Endothelial cell of umbilical vein (primary cell): Measurements from ENCODE around the gene KCNK2. TPM values are rescaled to one million over a fixed set of nuclear protein-coding genes. Genes with fewer than 3 reads are reported as not detected.

Experiments
- BruUV-seq: library from RNA; stranded (reverse); fragments of 400-500 nt; replicated peaks from 2 replicates; lab custom pipeline; 2021; lab: Mats Ljungman, UMichigan
- CTCF ChIA-PET: fragments of 300-600, 350-600 bp; sonication (Branson Sonifier 250); formaldehyde crosslinking; loops from one replicate; lab custom pipeline; 2021; ENCODE audit warnings: antibody characterized with exemption, inconsistent platforms; lab: Charles Lee
- POLR2A ChIA-PET: fragments of 300-600, 350-600 bp; sonication (Branson Sonifier 250); formaldehyde crosslinking; loops from one replicate; lab custom pipeline; 2021; ENCODE audit warnings: antibody characterized with exemption, inconsistent platforms; lab: Charles Lee
- DNase-seq: peaks from one replicate; pipeline ENCODE4 v3.0.0-alpha.2; 2011; ENCODE audit warnings: low read depth, low spot score
- FAIRE-seq: peaks from 2 replicates; lab custom pipeline; 2011; peaks lifted over from hg19 to GRCh38; lab: Jason Lieb, UNC
- H2AFZ ChIP-seq: 2 replicates; pipeline ENCODE4 v1.6.0; 2012; ENCODE audit warnings: low read depth, low read length, control low read depth, inconsistent platforms
- H3K27ac ChIP-seq: 2 replicates; pipeline ENCODE4 v1.5.1; 2011; ENCODE audit warnings: low read depth, mild to moderate bottlenecking, control low read depth, low read length, moderate library complexity; ENCODE audit not compliant: insufficient read depth
- H3K27me3 ChIP-seq, 2 experiments: 2 replicates each; pipeline versions ENCODE4 v1.6.0 to v1.6.1; 2011; ENCODE audit warnings: low read length in 2 of 2, mixed read lengths in 1 of 2; ENCODE audit not compliant: control insufficient read depth in 2 of 2, insufficient read depth in 2 of 2
- H3K36me3 ChIP-seq, 2 experiments: 2 replicates in 1 of 2; 3 replicates in 1 of 2; pipeline ENCODE4 v1.5.1; 2011; ENCODE audit warnings: low read length in 2 of 2, mild to moderate bottlenecking in 1 of 2, moderate library complexity in 1 of 2; ENCODE audit not compliant: control insufficient read depth in 2 of 2, insufficient read depth in 2 of 2; ENCODE audit errors: extremely low read depth in 1 of 2
- H3K4me1 ChIP-seq: 3 replicates; pipeline ENCODE4 v1.5.1; 2011; ENCODE audit warnings: mild to moderate bottlenecking, low read length; ENCODE audit not compliant: control insufficient read depth, insufficient read depth; ENCODE audit errors: extremely low read depth
- H3K4me2 ChIP-seq: 2 replicates; pipeline ENCODE4 v1.6.1; 2011; ENCODE audit warnings: low read length, control low read depth, mixed read lengths; ENCODE audit not compliant: insufficient read depth
- H3K4me3 ChIP-seq, 3 experiments: fragments of 200-600 bp in 1 of 3; sonication (generic), shearing (Covaris generic) in 1 of 3; replicated peaks in 1 of 3; 2 replicates each; pipeline ENCODE4 v1.5.1; 2011 to 2016; ENCODE audit warnings: control low read depth in 3 of 3, low read length in 3 of 3, mild to moderate bottlenecking in 2 of 3, inconsistent platforms in 1 of 3, low read depth in 1 of 3, moderate library complexity in 1 of 3; ENCODE audit not compliant: insufficient read depth in 1 of 3
- H3K79me2 ChIP-seq: 2 replicates; pipeline ENCODE4 v1.6.0; 2012; ENCODE audit warnings: low read length, inconsistent platforms; ENCODE audit not compliant: control insufficient read depth, insufficient read depth
- H3K9ac ChIP-seq: replicated peaks from 2 replicates; pipeline ENCODE3; 2011; ENCODE audit warnings: low read length, control low read depth; ENCODE audit not compliant: insufficient read depth; ENCODE audit errors: extremely low read depth
- H3K9me1 ChIP-seq: replicated peaks from 3 replicates; pipeline ENCODE4 v1.6.0; 2011; ENCODE audit warnings: mild to moderate bottlenecking, low read length; ENCODE audit not compliant: control insufficient read depth, insufficient read depth; ENCODE audit errors: extremely low read depth
- H3K9me3 ChIP-seq: replicated peaks from 2 replicates; pipeline ENCODE4 v1.5.1; 2012; ENCODE audit warnings: low read length, inconsistent platforms; ENCODE audit not compliant: control insufficient read depth, insufficient read depth
- H4K20me1 ChIP-seq: replicated peaks from 2 replicates; pipeline ENCODE3; 2011; ENCODE audit warnings: mild to moderate bottlenecking, low read length; ENCODE audit not compliant: control insufficient read depth, insufficient read depth; ENCODE audit errors: extremely low read depth
- FOS ChIP-seq: IDR thresholded peaks from 2 replicates; pipeline ENCODE4 v1.6.1; 2011; ENCODE audit warnings: mild to moderate bottlenecking, low read length, moderate library complexity, borderline replicate concordance; ENCODE audit not compliant: insufficient read depth
- dilution Hi-C: fragments of 300-500 bp; cut with MboI; formaldehyde crosslinking; loops from one replicate; pipeline ENCODE4 v1.15.0; 2019; ENCODE audit warnings: low sequenced_read_pairs; ENCODE audit not compliant: extremely low pct_ligation_motif_present
- intact Hi-C: fragments of 100-400 bp; cut with micrococcal nuclease; formaldehyde crosslinking; loops from one replicate; pipeline ENCODE4 v1.10.0; 2022
- polyA plus RNA-seq, 4 experiments: library from polyadenylated mRNA; depleted of rRNA in 3 of 4; stranded (reverse) in 3 of 4; unstranded in 1 of 4; fragments of >200 nt; gene quantifications; 2 replicates each; pipeline versions ENCODE4 v1.2.1 to v1.2.3, GENCODE V29; 2011 to 2012; ENCODE audit warnings: missing spikeins in 1 of 4
- total RNA-seq: library from RNA; stranded (reverse); gene quantifications from 2 replicates; pipeline ENCODE4 v1.2.3, GENCODE V29; 2021

KCNK2 gene
- total and polyA plus RNA-seq, 2 donors (not counting 3 experiments of a cell fraction or from before 2014, with no cell fraction given): 0.08 to 0.46 TPM

- intact Hi-C loops (no loop called here), dilution Hi-C loops (no loop called here)
- Histone ChIP-seq H3K9me1 (no peaks in the 10 kb centered on the region), H3K79me2 (no peaks in the 10 kb centered on the region), H3K4me3 (no peak overlapping the region), H3K4me1 (peaks cover 16% of the 10 kb centered on the region), H2AFZ (no peak overlapping the region), H3K9me3 (no peaks in the 10 kb centered on the region), H3K27ac (no peak overlapping the region), H3K36me3 (no peaks in the 10 kb centered on the region), H3K4me2 (no peak overlapping the region), H3K27me3 (no peaks in the 10 kb centered on the region), H4K20me1 (no peaks in the 10 kb centered on the region), H3K9ac (no peak overlapping the region)
- no peak for TF ChIP-seq FOS
- FAIRE-seq (no peak), DNase-seq (no peak)
- POLR2A ChIA-PET: no interaction called here
- no TSS peak for BruUV-seq
- CTCF ChIA-PET: no interaction called here
These were observed 202.7 kb downstream of the KCNK2 start for GRCh38 chr1:215285013-215285800.
